K562 (cell line): ENCODE results near the gene HSD17B12. TPM values are rescaled to one million over a fixed set of nuclear protein-coding genes. Genes with fewer than 3 reads are reported as not detected.

Source experiments
- ARID2 ChIP-seq: fragments of 450-650 bp; IDR thresholded peaks from 2 replicates; pipeline ENCODE4 v1.6.1; 2017; ENCODE audit warnings: antibody characterized with exemption, mild to moderate bottlenecking
- CXXC5 ChIP-seq: fragments of 250-450 bp; sonication (Bioruptor Pico); IDR thresholded peaks from 2 replicates; pipeline ENCODE4 v1.8.0; 2022; ENCODE audit warnings: inconsistent platforms, mild to moderate bottlenecking, moderate library complexity
- E2F3 ChIP-seq: fragments of 250-450 bp; sonication (Bioruptor Pico); IDR thresholded peaks from 2 replicates; pipeline ENCODE4 v1.4.0; 2020; ENCODE audit warnings: mild to moderate bottlenecking
- EP300 ChIP-seq: IDR thresholded peaks from 2 replicates; pipeline ENCODE4 v1.6.1; 2012; ENCODE audit warnings: low read length, improper control_type of control experiment
- FOS ChIP-seq: IDR thresholded peaks from 3 replicates; pipeline ENCODE4 v1.6.1; 2011; ENCODE audit not compliant: insufficient read length; ENCODE audit errors: extremely low read depth
- FOXM1 ChIP-seq, 2 experiments: fragments of 450-650 bp in 1 of 2; sonication (generic) in 1 of 2; formaldehyde crosslinking in 1 of 2; IDR thresholded peaks; 2 replicates each; pipeline versions ENCODE4 v1.6.1 to v1.9.0; 2017 to 2022; ENCODE audit warnings: low read depth in 2 of 2, mild to moderate bottlenecking in 2 of 2, missing genetic modification reagents in 1 of 2, moderate library complexity in 1 of 2
- GTF2E2 ChIP-seq: fragments of 200-800 bp; sonication (Bioruptor generic); IDR thresholded peaks from 2 replicates; pipeline ENCODE4 v1.6.1; 2016; ENCODE audit warnings: missing genetic modification characterization, missing compliant biosample characterization
- IFI16 ChIP-seq: fragments of 250-450 bp; sonication (Bioruptor Pico); IDR thresholded peaks from 2 replicates; pipeline ENCODE4 v2.1.2; 2022; ENCODE audit warnings: mild to moderate bottlenecking, inconsistent platforms
- IRF2 ChIP-seq: sonication (generic); formaldehyde crosslinking; IDR thresholded peaks from 2 replicates; pipeline ENCODE4 v1.8.1; 2022; ENCODE audit warnings: mild to moderate bottlenecking, missing genetic modification reagents
- MAFK ChIP-seq: IDR thresholded peaks from 2 replicates; pipeline ENCODE4 v1.6.1; 2011; ENCODE audit warnings: low read length, improper control_type of control experiment
- MAZ ChIP-seq, 2 experiments: fragments of 450-650 bp in 1 of 2; sonication (generic) in 1 of 2; formaldehyde crosslinking; IDR thresholded peaks in 1 of 2; conservative IDR thresholded peaks in 1 of 2; 2 replicates each; pipeline versions ENCODE4 v1.4.0 to v1.5.0; 2020; ENCODE audit warnings: mild to moderate bottlenecking in 1 of 2, missing genetic modification reagents in 1 of 2
- MCM3 ChIP-seq: fragments of 450-650 bp; IDR thresholded peaks from 2 replicates; pipeline ENCODE4 v1.6.1; 2016
- MIER1 ChIP-seq: fragments of 450-650 bp; IDR thresholded peaks from 2 replicates; pipeline ENCODE4 v1.6.1; 2016; ENCODE audit warnings: antibody characterized with exemption, mild to moderate bottlenecking, low read depth
- MTA1 ChIP-seq: fragments of 450-650 bp; IDR thresholded peaks from 2 replicates; pipeline ENCODE4 v1.6.1; 2017; ENCODE audit warnings: borderline replicate concordance
- RBM25 ChIP-seq: fragments of 200-400 bp; formaldehyde crosslinking; IDR thresholded peaks from 2 replicates; pipeline ENCODE4 v1.6.1; 2018; ENCODE audit warnings: low read length, low read depth, moderate library complexity; ENCODE audit not compliant: severe bottlenecking
- SREBF1 ChIP-seq: fragments of 150-350 bp; IDR thresholded peaks from 2 replicates; pipeline ENCODE4 v1.6.1; 2014; ENCODE audit warnings: antibody characterized with exemption, low read depth, low read length, borderline replicate concordance
- STAT5A ChIP-seq: IDR thresholded peaks from 2 replicates; pipeline ENCODE4 v1.6.1; 2012; ENCODE audit warnings: low read length, inconsistent platforms, borderline replicate concordance
- TCF7L2 ChIP-seq: fragments of 150-350 bp; IDR thresholded peaks from 2 replicates; pipeline ENCODE4 v1.6.1; 2016; ENCODE audit warnings: low read depth, mild to moderate bottlenecking, low read length, moderate library complexity
- YY1 ChIP-seq, 3 experiments: IDR thresholded peaks; 2 replicates each; pipeline ENCODE4 v1.6.1; 2011; ENCODE audit warnings: low read length in 2 of 3, mild to moderate bottlenecking in 2 of 3, moderate library complexity in 2 of 3, borderline replicate concordance in 1 of 3, control low read depth in 1 of 3, low read depth in 1 of 3; ENCODE audit not compliant: insufficient read depth in 3 of 3, insufficient replicate concordance in 2 of 3, control insufficient read depth in 1 of 3, insufficient read length in 1 of 3; ENCODE audit errors: extremely low read depth in 1 of 3
- ZNF282 ChIP-seq: sonication (generic); formaldehyde crosslinking; IDR thresholded peaks from 2 replicates; pipeline ENCODE4 v1.8.1; 2023; ENCODE audit warnings: missing genetic modification reagents
- ZNF764 ChIP-seq: fragments of 250-450 bp; sonication (Bioruptor Pico); IDR thresholded peaks from 2 replicates; pipeline ENCODE4 v1.4.0; 2020; ENCODE audit warnings: low read depth, mild to moderate bottlenecking, moderate library complexity
- polyA plus RNA-seq, 8 experiments: library from polyadenylated mRNA; depleted of rRNA in 4 of 8; stranded (reverse) in 5 of 8; unstranded in 3 of 8; fragments of >200 nt; fragmentation: Nextera tagmentation in 2 of 8; fragmentation: Illumina TruSeq in 1 of 8; extraction: Ambion mirVana in 2 of 8; extraction: Trizol in 1 of 8; gene quantifications; 2 replicates each; pipeline versions ENCODE4 v1.2.1 to v1.2.3, GENCODE V29; 2011 to 2014; ENCODE audit warnings: inconsistent platforms in 1 of 8, missing spikeins in 1 of 8
- total RNA-seq, 7 experiments: library from RNA; depleted of rRNA in 6 of 7; stranded (reverse); fragments of >200 nt in 6 of 7; fragmentation: Illumina TruSeq in 2 of 7; extraction: Trizol in 2 of 7; gene quantifications; 2 replicates each; pipeline versions ENCODE4 v1.2.1 to v1.2.3, GENCODE V29; 2011 to 2021; ENCODE audit warnings: low replicate concordance in 1 of 7
- TF ChIP-seq, protein P1 (sequence below): sonication (generic); formaldehyde crosslinking; IDR thresholded peaks from 2 replicates; pipeline ENCODE4 v1.8.0; 2022; ENCODE audit warnings: mild to moderate bottlenecking, missing genetic modification reagents, borderline replicate concordance
- TF ChIP-seq, protein P2 (sequence below): fragments of 250-450 bp; sonication (Bioruptor Pico); IDR thresholded peaks from 2 replicates; pipeline ENCODE4 v1.5.0; 2021; ENCODE audit warnings: mild to moderate bottlenecking, borderline replicate concordance

Gene HSD17B12
- total and polyA plus RNA-seq, 9 of the 15 experiments (the other 6 are each of a cell fraction or from before 2014, with no cell fraction given), result 9.1 to 34.5 (median 23.3) TPM

DNA sequence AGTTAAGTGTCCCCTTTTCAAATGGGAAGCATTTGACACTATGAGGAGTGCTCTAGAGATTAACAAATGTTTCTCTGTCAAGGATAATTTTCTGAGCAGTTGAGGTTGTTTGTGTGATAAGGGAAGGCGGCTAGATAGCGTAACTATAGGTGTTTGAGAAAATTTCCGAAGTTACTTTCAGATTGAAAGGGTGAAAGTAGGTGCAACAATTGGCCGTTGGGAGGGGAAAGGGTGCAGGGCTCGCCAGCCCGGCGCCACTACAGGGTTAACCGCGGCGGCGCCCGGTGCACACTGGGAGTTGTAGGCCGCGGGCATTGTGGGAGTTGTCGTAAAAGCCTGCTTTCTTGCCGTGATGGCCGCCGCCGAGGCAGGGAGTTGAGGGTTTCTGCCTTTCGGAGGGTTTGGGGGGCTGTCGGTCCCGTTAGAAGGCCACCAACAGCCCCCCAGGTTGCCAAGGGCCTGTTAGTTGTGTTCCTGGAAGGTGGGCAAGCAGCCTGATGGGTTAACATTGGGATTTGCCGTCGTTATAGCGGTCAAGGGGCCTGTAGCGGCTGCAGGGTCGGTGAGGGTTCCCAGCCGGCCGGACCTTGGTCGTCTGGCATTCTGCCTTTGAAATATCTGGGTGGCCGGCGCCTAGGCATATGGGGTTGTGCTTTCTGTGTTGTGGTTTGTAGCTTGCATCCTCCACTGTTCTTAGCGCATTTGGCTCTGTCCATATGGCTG is 36.5 kb upstream of the HSD17B12 start (continued):
- TF ChIP-seq MAFK (no peak), MIER1 (no peak), ZNF282 (CRISPR knock-in tag) (no peak), RBM25 (no peak), E2F3 (CRISPR knock-in tag) (no peak), GTF2E2 (tag) (peak; percentile 78), ZNF764 (CRISPR knock-in tag) (no peak), STAT5A (no peak), FOS (no peak), MCM3 (no peak), ARID2 (no peak), YY1 (IDR thresholded peaks at IDR 0.05; ENCODE audit: borderline replicate concordance in 1 of 3, control insufficient read depth in 1 of 3, extremely low read depth in 1 of 3, insufficient read depth in 3 of 3, insufficient read length in 1 of 3, insufficient replicate concordance in 2 of 3, low read depth in 1 of 3, low read length in 2 of 3) (peak; percentile 78 to 96 (median 96)), SREBF1 (no peak), FOXM1 (IDR thresholded peaks at IDR 0.05; ENCODE audit: low read depth) (peak; percentile 84), FOXM1 (CRISPR knock-in tag; IDR thresholded peaks at IDR 0.05; ENCODE audit: low read depth) (no peak), IRF2 (CRISPR knock-in tag) (no peak), EP300 (peak; percentile 70), IFI16 (CRISPR knock-in tag) (no peak), MTA1 (peak; percentile 46; the same call in 1 of the 2 replicates), MAZ (CRISPR knock-in tag; conservative IDR thresholded peaks at IDR 0.05 in 1 of 2, IDR thresholded peaks at IDR 0.05 in 1 of 2) (peak in 1 of 2 experiments; percentile 72; a peak in 2 of 4 replicates), CXXC5 (CRISPR knock-in tag) (peak; percentile 72), TCF7L2 (no peak)
- TF ChIP-seq, protein P1, sequence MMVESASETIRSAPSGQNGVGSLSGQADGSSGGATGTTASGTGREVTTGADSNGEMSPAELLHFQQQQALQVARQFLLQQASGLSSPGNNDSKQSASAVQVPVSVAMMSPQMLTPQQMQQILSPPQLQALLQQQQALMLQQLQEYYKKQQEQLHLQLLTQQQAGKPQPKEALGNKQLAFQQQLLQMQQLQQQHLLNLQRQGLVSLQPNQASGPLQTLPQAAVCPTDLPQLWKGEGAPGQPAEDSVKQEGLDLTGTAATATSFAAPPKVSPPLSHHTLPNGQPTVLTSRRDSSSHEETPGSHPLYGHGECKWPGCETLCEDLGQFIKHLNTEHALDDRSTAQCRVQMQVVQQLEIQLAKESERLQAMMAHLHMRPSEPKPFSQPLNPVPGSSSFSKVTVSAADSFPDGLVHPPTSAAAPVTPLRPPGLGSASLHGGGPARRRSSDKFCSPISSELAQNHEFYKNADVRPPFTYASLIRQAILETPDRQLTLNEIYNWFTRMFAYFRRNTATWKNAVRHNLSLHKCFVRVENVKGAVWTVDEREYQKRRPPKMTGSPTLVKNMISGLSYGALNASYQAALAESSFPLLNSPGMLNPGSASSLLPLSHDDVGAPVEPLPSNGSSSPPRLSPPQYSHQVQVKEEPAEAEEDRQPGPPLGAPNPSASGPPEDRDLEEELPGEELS, result no peak
- TF ChIP-seq, protein P2, sequence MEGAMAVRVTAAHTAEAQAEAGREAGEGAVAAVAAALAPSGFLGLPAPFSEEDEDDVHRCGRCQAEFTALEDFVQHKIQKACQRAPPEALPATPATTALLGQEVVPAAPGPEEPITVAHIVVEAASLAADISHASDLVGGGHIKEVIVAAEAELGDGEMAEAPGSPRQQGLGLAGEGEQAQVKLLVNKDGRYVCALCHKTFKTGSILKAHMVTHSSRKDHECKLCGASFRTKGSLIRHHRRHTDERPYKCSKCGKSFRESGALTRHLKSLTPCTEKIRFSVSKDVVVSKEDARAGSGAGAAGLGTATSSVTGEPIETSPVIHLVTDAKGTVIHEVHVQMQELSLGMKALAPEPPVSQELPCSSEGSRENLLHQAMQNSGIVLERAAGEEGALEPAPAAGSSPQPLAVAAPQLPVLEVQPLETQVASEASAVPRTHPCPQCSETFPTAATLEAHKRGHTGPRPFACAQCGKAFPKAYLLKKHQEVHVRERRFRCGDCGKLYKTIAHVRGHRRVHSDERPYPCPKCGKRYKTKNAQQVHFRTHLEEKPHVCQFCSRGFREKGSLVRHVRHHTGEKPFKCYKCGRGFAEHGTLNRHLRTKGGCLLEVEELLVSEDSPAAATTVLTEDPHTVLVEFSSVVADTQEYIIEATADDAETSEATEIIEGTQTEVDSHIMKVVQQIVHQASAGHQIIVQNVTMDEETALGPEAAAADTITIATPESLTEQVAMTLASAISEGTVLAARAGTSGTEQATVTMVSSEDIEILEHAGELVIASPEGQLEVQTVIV, result peak; percentile 96
